ENCODE data around the gene FUCA2.
A peak's percentile ranks its signal among the peaks of the same experiment; 100 is the strongest.
"Not testable (repeated sequence)": the region's sequence is repeated elsewhere in the genome, so short reads cannot be mapped to it uniquely, and the experiment has no call there.

FUCA2 gene

GRCh38 chr6:143450453-143451371 is 60.8 kb downstream of the FUCA2 start, which contains the start of the genes ADAT2 and PEX3:
Gene ADAT2 (minus strand): TSS chr6:143450695. CDS start chr6:143450658, 37 bp downstream.
Gene PEX3 (plus strand): TSS chr6:143450805. CDS start chr6:143451043, 238 bp downstream.
- H3K27ac ChIP-seq, result peak within 1 kb of the TSS; percentile 81
- TF ChIP-seq CTCF (conservative IDR thresholded peaks at IDR 0.05), result no peak

GRCh38 chr6:143449714-143450452 is 61.6 kb downstream of the FUCA2 start:
- TF ChIP-seq CTCF (conservative IDR thresholded peaks at IDR 0.05), result no peak
- peak overlapping the region; percentile 81 for H3K27ac ChIP-seq

GRCh38 chr6:143449082-143449713 is 62.3 kb downstream of the FUCA2 start:
- peak overlapping the region; percentile 81; the same call in 1 of the 2 replicates for H3K27ac ChIP-seq
- no peak for TF ChIP-seq CTCF (conservative IDR thresholded peaks at IDR 0.05)

DNA sequence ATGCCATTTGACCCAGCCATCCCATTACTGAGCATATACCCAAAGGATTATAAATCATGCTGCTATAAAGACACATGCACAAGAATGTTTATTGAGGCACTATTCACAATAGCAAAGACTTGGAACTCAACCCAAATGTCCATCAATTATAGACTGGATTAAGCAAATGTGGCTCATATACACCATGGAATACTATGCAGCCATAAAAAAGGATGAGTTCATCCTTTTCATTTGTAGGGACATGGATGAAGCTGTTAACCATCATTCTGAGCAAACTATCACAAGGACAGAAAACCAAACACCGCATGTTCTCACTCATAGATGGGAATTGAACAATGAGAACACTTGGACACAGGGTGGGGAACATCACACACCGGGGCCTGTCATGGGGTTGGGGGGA is 63.7 kb downstream of the FUCA2 start:
- H3K27ac ChIP-seq, result not testable (repeated sequence)
